Stimulated activated CD4-positive, alpha-beta T cell treated with anti-CD3 and anti-CD28 coated beads, TNF-alpha, amount 100 ng/mL, for 1 hour (primary cell): ENCODE data around the gene ADD1.

Experiments
- DNase-seq, 3 donors: peaks; one replicate each; pipeline ENCODE4 v3.0.0-alpha.2; 2020; ENCODE audit warnings: low read depth in 3 of 3, low spot score in 1 of 3

Gene ADD1

GRCh38 chr4:2804973-2805501 is 38.6 kb upstream of the ADD1 start:
- DNase-seq: no peak

GRCh38 chr4:2805712-2806389 is 37.8 kb upstream of the ADD1 start:
- no peak for DNase-seq

GRCh38 chr4:2806390-2807355 is 37.0 kb upstream of the ADD1 start:
- no peak for DNase-seq

- no peak for DNase-seq
These were observed 36.1 kb upstream of the ADD1 start for GRCh38 chr4:2807571-2807970.

GRCh38 chr4:2808001-2808400 is 35.6 kb upstream of the ADD1 start:
- DNase-seq: no peak

- DNase-seq: no peak
These were observed 33.9 kb upstream of the ADD1 start for GRCh38 chr4:2809610-2810180.

- DNase-seq: no peak
These were observed 33.3 kb upstream of the ADD1 start for GRCh38 chr4:2810388-2810787.

GRCh38 chr4:2811830-2812611 is 31.6 kb upstream of the ADD1 start:
- no peak for DNase-seq

GRCh38 chr4:2812612-2813354 is 30.9 kb upstream of the ADD1 start:
- DNase-seq: no peak

- DNase-seq: no peak
These were observed 29.9 kb upstream of the ADD1 start for GRCh38 chr4:2813446-2814405.

- DNase-seq: no peak
These were observed 28.9 kb upstream of the ADD1 start for GRCh38 chr4:2814627-2815270.

- no peak for DNase-seq
These were observed 27.2 kb upstream of the ADD1 start for GRCh38 chr4:2816401-2816954.

- DNase-seq: no peak
These were observed 26.5 kb upstream of the ADD1 start for GRCh38 chr4:2817137-2817536.

GRCh38 chr4:2817701-2818350 is 25.8 kb upstream of the ADD1 start:
- no peak for DNase-seq

GRCh38 chr4:2818351-2818939 is 25.2 kb upstream of the ADD1 start:
- no peak for DNase-seq

GRCh38 chr4:2819244-2820215 is 24.1 kb upstream of the ADD1 start:
- no peak for DNase-seq
